ENCODE results near the gene MIGA1. TPM values are rescaled to one million over a fixed set of nuclear protein-coding genes. Genes with fewer than 3 reads are reported as not detected.

The MIGA1 gene
- total and polyA plus RNA-seq, 12 donors: 2.4 to 24.2 (median 16.8) TPM

DNA sequence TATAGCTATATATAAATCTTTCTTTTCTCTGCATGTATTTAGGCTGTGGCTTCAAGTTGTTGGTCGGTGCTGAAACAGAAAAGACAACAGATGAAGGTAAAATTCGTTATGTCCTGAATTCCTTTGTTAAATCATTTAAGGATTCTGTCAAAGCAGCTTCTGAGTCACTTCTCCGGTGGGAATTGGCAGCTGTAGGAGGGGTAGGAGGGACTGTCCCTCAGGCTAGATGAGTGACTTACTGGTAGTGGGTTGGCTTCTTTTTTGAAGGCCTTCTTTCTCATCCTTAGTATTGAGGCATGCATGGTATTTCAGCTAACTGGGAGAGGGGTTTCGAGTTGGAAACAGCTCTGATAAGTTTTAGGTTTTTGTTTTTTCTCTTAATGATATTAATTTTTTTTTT, 86.8 kb downstream of the MIGA1 start:
- H3K9me3 ChIP-seq (replicated peaks in 1 of 3): no peaks in the 10 kb centered on the region
- no peak overlapping the region for H3K27ac ChIP-seq
- intact Hi-C loops (cut with DNase I): no loop called here
- DNase-seq: peak in 1 of 7 donors; percentile 15
- H3K36me3 ChIP-seq (replicated peaks in 1 of 2): peaks cover 0 to 7% of the 10 kb centered on the region in 2 donors
- WGBS, 4 donors: 69 to 75% (median 72%) methylated on average over 4 of the region's 4 CpGs
- TF ChIP-seq, protein P1, sequence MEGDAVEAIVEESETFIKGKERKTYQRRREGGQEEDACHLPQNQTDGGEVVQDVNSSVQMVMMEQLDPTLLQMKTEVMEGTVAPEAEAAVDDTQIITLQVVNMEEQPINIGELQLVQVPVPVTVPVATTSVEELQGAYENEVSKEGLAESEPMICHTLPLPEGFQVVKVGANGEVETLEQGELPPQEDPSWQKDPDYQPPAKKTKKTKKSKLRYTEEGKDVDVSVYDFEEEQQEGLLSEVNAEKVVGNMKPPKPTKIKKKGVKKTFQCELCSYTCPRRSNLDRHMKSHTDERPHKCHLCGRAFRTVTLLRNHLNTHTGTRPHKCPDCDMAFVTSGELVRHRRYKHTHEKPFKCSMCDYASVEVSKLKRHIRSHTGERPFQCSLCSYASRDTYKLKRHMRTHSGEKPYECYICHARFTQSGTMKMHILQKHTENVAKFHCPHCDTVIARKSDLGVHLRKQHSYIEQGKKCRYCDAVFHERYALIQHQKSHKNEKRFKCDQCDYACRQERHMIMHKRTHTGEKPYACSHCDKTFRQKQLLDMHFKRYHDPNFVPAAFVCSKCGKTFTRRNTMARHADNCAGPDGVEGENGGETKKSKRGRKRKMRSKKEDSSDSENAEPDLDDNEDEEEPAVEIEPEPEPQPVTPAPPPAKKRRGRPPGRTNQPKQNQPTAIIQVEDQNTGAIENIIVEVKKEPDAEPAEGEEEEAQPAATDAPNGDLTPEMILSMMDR (IDR thresholded peaks at IDR 0.05): no peak
- peaks cover 0 to 6% of the 10 kb centered on the region in 2 donors for H3K4me1 ChIP-seq (replicated peaks in 1 of 2)
- no peaks in the 10 kb centered on the region for H3K27me3 ChIP-seq
- H3K4me3 ChIP-seq: no peak overlapping the region

DNA sequence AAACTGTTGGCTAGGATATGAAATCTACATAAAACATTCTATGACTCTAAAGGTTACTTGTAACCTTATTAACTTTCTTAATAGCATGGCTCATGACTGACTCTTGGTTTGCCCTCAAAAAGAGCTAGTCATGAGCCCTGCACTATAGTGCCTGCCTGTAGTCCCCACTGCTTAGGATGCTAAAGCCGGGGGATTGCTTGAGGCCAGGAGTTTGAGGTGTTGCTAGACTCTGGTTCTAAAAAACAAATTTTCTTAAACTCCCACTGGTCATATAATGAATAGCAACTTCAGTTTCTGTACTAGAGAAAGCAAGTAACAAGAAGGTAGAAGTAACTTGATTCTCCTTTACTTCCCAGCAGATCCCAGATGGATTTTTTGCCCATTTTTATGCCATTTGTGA, 93.2 kb downstream of the MIGA1 start:
- no peak for DNase-seq
- Histone ChIP-seq H3K4me1 (replicated peaks in 1 of 2) (no peaks in the 10 kb centered on the region), H3K9me3 (replicated peaks in 1 of 3) (no peaks in the 10 kb centered on the region), H3K27ac (no peak overlapping the region), H3K4me3 (no peak overlapping the region), H3K36me3 (replicated peaks in 1 of 2) (peaks cover 0 to 7% of the 10 kb centered on the region in 2 donors), H3K27me3 (no peaks in the 10 kb centered on the region)
- TF ChIP-seq POLR2A (IDR thresholded peaks at IDR 0.05): no peak
- TF ChIP-seq, protein P1 (IDR thresholded peaks at IDR 0.05): no peak
- 90 to 100% (median 96%) methylated on average over 1 of the region's 1 CpG for WGBS, 4 donors
- intact Hi-C loops (cut with DNase I): no loop called here

DNA sequence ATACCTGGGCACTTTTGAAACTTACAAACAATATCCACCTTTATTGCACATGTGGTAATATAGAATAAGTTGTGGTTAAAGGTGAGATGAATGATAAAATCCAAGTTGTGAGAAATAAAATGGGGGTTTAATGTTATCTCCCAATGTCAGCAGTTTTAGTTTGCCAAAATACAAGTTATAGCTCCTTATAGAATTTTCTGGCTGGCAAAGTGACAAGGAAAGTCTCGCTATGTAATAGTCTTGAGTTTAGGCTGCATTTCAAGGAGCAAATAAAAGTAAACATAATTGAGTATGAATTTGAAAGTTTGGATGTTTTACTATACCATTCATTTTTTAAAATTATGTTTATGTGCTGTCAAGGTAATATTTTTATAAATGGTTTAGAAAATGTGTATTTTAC, 94.0 kb downstream of the MIGA1 start:
- TF ChIP-seq POLR2A (IDR thresholded peaks at IDR 0.05): no peak
- TF ChIP-seq, protein P1 (IDR thresholded peaks at IDR 0.05): no peak
- H3K4me1 ChIP-seq (replicated peaks in 1 of 2): no peaks in the 10 kb centered on the region
- 47 to 100% (median 99%) methylated on average over 1 of the region's 1 CpG for WGBS, 4 donors
- intact Hi-C loops (cut with DNase I): no loop called here
- DNase-seq: no peak
- peaks cover 0 to 3% of the 10 kb centered on the region in 2 donors for H3K36me3 ChIP-seq (replicated peaks in 1 of 2)
- no peak overlapping the region for H3K4me3 ChIP-seq
- no peak overlapping the region for H3K27ac ChIP-seq
- H3K27me3 ChIP-seq: no peaks in the 10 kb centered on the region
- no peaks in the 10 kb centered on the region for H3K9me3 ChIP-seq (replicated peaks in 1 of 3)

DNA sequence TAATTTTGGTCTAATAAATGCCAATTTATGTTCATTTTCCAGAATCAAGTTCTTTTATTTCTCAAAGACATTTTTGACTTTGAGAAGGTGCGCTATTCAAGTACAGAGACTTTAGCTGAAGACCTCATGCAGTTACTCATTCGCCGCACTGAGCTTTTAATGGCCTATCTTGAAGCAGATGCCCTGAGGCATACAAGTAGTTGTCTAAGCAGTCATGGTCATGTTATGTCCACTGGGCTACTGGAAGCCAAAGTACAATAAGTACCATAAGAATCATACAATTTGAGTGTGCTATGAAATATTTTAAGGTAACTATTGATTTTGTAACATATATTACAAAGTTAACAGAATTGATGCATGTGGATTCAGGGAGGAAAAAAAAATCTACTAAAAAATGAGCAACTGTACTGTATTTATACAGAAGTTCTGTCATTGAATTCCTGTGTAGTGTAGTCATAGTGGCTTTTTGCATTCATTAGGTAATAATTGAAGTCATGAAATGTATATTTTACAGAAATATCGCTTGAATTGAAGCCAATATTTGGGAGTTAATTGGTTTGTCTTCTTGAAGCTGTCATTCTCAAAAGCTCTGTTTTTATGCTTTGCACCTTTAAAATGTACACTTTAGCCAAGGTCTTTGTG, 95.5 kb downstream of the MIGA1 start:
- H3K4me1 ChIP-seq (replicated peaks in 1 of 2): no peaks in the 10 kb centered on the region
- TF ChIP-seq, protein P1 (IDR thresholded peaks at IDR 0.05): no peak
- no peak for TF ChIP-seq POLR2A (IDR thresholded peaks at IDR 0.05)
- no peaks in the 10 kb centered on the region for H3K27me3 ChIP-seq
- H3K36me3 ChIP-seq (replicated peaks in 1 of 2): no peaks in the 10 kb centered on the region
- WGBS, 4 donors: 96 to 98% (median 97%) methylated on average over 4 of the region's 4 CpGs
- intact Hi-C loops (cut with DNase I): no loop called here
- H3K4me3 ChIP-seq: no peak overlapping the region
- no peak overlapping the region for H3K27ac ChIP-seq
- DNase-seq: no peak
- H3K9me3 ChIP-seq (replicated peaks in 1 of 3): no peaks in the 10 kb centered on the region
